Measurements from ENCODE around the gene GNAQ. TPM values are rescaled to one million over a fixed set of nuclear protein-coding genes. Genes with fewer than 3 reads are reported as not detected.

Gene GNAQ
- total RNA-seq, 1 experiment from 2014 or later: 0.51 TPM

GRCh38 chr9:77744841-77745430 is 286.7 kb downstream of the GNAQ start:
- no peak overlapping the region for H3K4me3 ChIP-seq (ENCODE audit: low read length)
- no peak overlapping the region for H3K27ac ChIP-seq (ENCODE audit: low read length)
- H3K4me1 ChIP-seq (ENCODE audit: insufficient read depth, low read length): no peaks in the 10 kb centered on the region
- no peaks in the 10 kb centered on the region for H3K9me2 ChIP-seq (replicated peaks; ENCODE audit: low read length)
- intact Hi-C loops (cut with micrococcal nuclease): no loop called here
- no TSS peak for BruUV-seq (replicated peaks)
- no peak overlapping the region for H3K4me2 ChIP-seq (ENCODE audit: low read length)
- DNase-seq: no peak
- no peak overlapping the region for H2AFZ ChIP-seq (ENCODE audit: low read length)
- H3F3A ChIP-seq (ENCODE audit: low read length, unreplicated experiment): no peaks in the 10 kb centered on the region
- no peak for TF ChIP-seq EZH2phosphoT487 (IDR thresholded peaks at IDR 0.05; ENCODE audit: borderline replicate concordance, low read length)
- TF ChIP-seq EZH2 (IDR thresholded peaks at IDR 0.05; ENCODE audit: low read length, unreplicated experiment): no peak
- no peak for TF ChIP-seq CTCF (conservative IDR thresholded peaks at IDR 0.05; ENCODE audit: low read depth, low read length)
- H3K9ac ChIP-seq (ENCODE audit: low read length): no peak overlapping the region
- no peaks in the 10 kb centered on the region for H4K20me1 ChIP-seq (ENCODE audit: low read length)
- no peak for ATAC-seq
- no peaks in the 10 kb centered on the region for H3K36me3 ChIP-seq (ENCODE audit: low read depth, low read length)
- no peaks in the 10 kb centered on the region for H3K79me2 ChIP-seq (ENCODE audit: low read length)
- no peaks in the 10 kb centered on the region for H3K9me3 ChIP-seq (ENCODE audit: low read length)
- POLR2A ChIA-PET (ENCODE audit: unreplicated experiment): no interaction called here
- CTCF ChIA-PET: no interaction called here
- no peaks in the 10 kb centered on the region for H3K27me3 ChIP-seq (ENCODE audit: low read length)

GRCh38 chr9:77743386-77743785 is 288.2 kb downstream of the GNAQ start:
- Histone ChIP-seq H3K27ac (ENCODE audit: low read length) (no peak overlapping the region), H3K79me2 (ENCODE audit: low read length) (no peaks in the 10 kb centered on the region), H4K20me1 (ENCODE audit: low read length) (no peaks in the 10 kb centered on the region), H3K9me3 (ENCODE audit: low read length) (no peaks in the 10 kb centered on the region), H2AFZ (ENCODE audit: low read length) (no peak overlapping the region), H3F3A (ENCODE audit: low read length, unreplicated experiment) (no peaks in the 10 kb centered on the region), H3K9ac (ENCODE audit: low read length) (no peak overlapping the region), H3K9me2 (replicated peaks; ENCODE audit: low read length) (no peaks in the 10 kb centered on the region), H3K27me3 (ENCODE audit: low read length) (no peaks in the 10 kb centered on the region), H3K4me1 (ENCODE audit: insufficient read depth, low read length) (no peaks in the 10 kb centered on the region), H3K36me3 (ENCODE audit: low read depth, low read length) (no peaks in the 10 kb centered on the region), H3K4me2 (ENCODE audit: low read length) (no peak overlapping the region), H3K4me3 (ENCODE audit: low read length) (no peak overlapping the region)
- ATAC-seq: no peak
- intact Hi-C loops (cut with micrococcal nuclease): no loop called here
- DNase-seq: no peak
- BruUV-seq (replicated peaks): no TSS peak
- ChIA-PET POLR2A (ENCODE audit: unreplicated experiment) (no interaction called here), CTCF (no interaction called here)
- TF ChIP-seq EZH2phosphoT487 (IDR thresholded peaks at IDR 0.05; ENCODE audit: borderline replicate concordance, low read length) (no peak), CTCF (conservative IDR thresholded peaks at IDR 0.05; ENCODE audit: low read depth, low read length) (no peak), EZH2 (IDR thresholded peaks at IDR 0.05; ENCODE audit: low read length, unreplicated experiment) (no peak)

- Histone ChIP-seq H3K9me3 (ENCODE audit: low read length) (no peaks in the 10 kb centered on the region), H3K79me2 (ENCODE audit: low read length) (no peaks in the 10 kb centered on the region), H3K27ac (ENCODE audit: low read length) (no peak overlapping the region), H2AFZ (ENCODE audit: low read length) (no peak overlapping the region), H4K20me1 (ENCODE audit: low read length) (no peaks in the 10 kb centered on the region), H3K4me3 (ENCODE audit: low read length) (no peak overlapping the region), H3K4me2 (ENCODE audit: low read length) (no peak overlapping the region), H3K27me3 (ENCODE audit: low read length) (no peaks in the 10 kb centered on the region), H3K36me3 (ENCODE audit: low read depth, low read length) (no peaks in the 10 kb centered on the region), H3K4me1 (ENCODE audit: insufficient read depth, low read length) (no peaks in the 10 kb centered on the region), H3F3A (ENCODE audit: low read length, unreplicated experiment) (no peaks in the 10 kb centered on the region), H3K9ac (ENCODE audit: low read length) (no peak overlapping the region), H3K9me2 (replicated peaks; ENCODE audit: low read length) (no peaks in the 10 kb centered on the region)
- DNase-seq: no peak
- TF ChIP-seq EZH2phosphoT487 (IDR thresholded peaks at IDR 0.05; ENCODE audit: borderline replicate concordance, low read length): no peak
- no peak for TF ChIP-seq EZH2 (IDR thresholded peaks at IDR 0.05; ENCODE audit: low read length, unreplicated experiment)
- no peak for TF ChIP-seq CTCF (conservative IDR thresholded peaks at IDR 0.05; ENCODE audit: low read depth, low read length)
- intact Hi-C loops (cut with micrococcal nuclease): no loop called here
- BruUV-seq (replicated peaks): no TSS peak
- ATAC-seq: no peak
- ChIA-PET POLR2A (ENCODE audit: unreplicated experiment) (no interaction called here), CTCF (no interaction called here)
Observed at GRCh38 chr9:77738932-77739331, 292.7 kb downstream of the GNAQ start.
